Fibroblast of lung (primary cell): ENCODE results near the gene MYORG.
"Not testable (repeated sequence)": the region's sequence is repeated elsewhere in the genome, so short reads cannot be mapped to it uniquely, and the experiment has no call there.

Experiments used
- EZH2 ChIP-seq: IDR thresholded peaks from 2 replicates; pipeline ENCODE4 v1.5.1; 2012; ENCODE audit warnings: low read length, control low read depth, mild to moderate bottlenecking; ENCODE audit errors: missing control alignments
- TF ChIP-seq, protein P1 (sequence below), 2 donors: IDR thresholded peaks in 1 of 2; conservative IDR thresholded peaks in 1 of 2; 1 replicate in 1 of 2; 2 replicates in 1 of 2; pipeline ENCODE4 v1.5.1; 2011 to 2012; ENCODE audit warnings: low read length in 2 of 2, control low read depth in 1 of 2, inconsistent platforms in 1 of 2, low read depth in 1 of 2, mild to moderate bottlenecking in 1 of 2

GRCh38 chr9:34367751-34368410 lies 8.8 kb downstream of the MYORG start:
- TF ChIP-seq, protein P1, sequence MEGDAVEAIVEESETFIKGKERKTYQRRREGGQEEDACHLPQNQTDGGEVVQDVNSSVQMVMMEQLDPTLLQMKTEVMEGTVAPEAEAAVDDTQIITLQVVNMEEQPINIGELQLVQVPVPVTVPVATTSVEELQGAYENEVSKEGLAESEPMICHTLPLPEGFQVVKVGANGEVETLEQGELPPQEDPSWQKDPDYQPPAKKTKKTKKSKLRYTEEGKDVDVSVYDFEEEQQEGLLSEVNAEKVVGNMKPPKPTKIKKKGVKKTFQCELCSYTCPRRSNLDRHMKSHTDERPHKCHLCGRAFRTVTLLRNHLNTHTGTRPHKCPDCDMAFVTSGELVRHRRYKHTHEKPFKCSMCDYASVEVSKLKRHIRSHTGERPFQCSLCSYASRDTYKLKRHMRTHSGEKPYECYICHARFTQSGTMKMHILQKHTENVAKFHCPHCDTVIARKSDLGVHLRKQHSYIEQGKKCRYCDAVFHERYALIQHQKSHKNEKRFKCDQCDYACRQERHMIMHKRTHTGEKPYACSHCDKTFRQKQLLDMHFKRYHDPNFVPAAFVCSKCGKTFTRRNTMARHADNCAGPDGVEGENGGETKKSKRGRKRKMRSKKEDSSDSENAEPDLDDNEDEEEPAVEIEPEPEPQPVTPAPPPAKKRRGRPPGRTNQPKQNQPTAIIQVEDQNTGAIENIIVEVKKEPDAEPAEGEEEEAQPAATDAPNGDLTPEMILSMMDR (conservative IDR thresholded peaks at IDR 0.05 in 1 of 2, IDR thresholded peaks at IDR 0.05 in 1 of 2; ENCODE audit: low read depth in 1 of 2, low read length in 2 of 2) = not testable (repeated sequence)
- not testable (repeated sequence) for TF ChIP-seq EZH2
